MCF 10A (cell line): ENCODE measurements around the gene ARHGEF12. TPM values are rescaled to one million over a fixed set of nuclear protein-coding genes. Genes with fewer than 3 reads are reported as not detected.

Source experiments
- BruUV-seq: library from RNA; stranded (reverse); fragments of 400-500 nt; replicated peaks from 2 replicates; lab custom pipeline; 2021; lab: Mats Ljungman, UMichigan
- CTCF ChIA-PET: fragments of 300-600 bp; sonication (Branson Sonifier 250); formaldehyde crosslinking; extraction: SDS; loops from one replicate; lab custom pipeline; 2021; ENCODE audit warnings: antibody characterized with exemption, inconsistent platforms; lab: Yijun Ruan, JAX
- POLR2A ChIA-PET: fragments of 300-600, 350-650 bp; sonication (Branson Sonifier 250); formaldehyde crosslinking; extraction: SDS; loops from one replicate; lab custom pipeline; 2020; ENCODE audit warnings: antibody characterized with exemption, inconsistent platforms; lab: Yijun Ruan, JAX
- DNase-seq: peaks from one replicate; pipeline ENCODE4 v3.0.0-alpha.2; 2018; ENCODE audit not compliant: unreplicated experiment
- H3K27ac Mint-ChIP-seq: one replicate; pipeline ENCODE4 v1.8.0; 2022; ENCODE audit warnings: mild to moderate bottlenecking, low read depth, mixed read lengths; ENCODE audit not compliant: unreplicated experiment
- H3K27me3 Mint-ChIP-seq: one replicate; pipeline ENCODE4 v1.8.0; 2022; ENCODE audit warnings: mixed read lengths; ENCODE audit not compliant: insufficient read depth, unreplicated experiment
- H3K36me3 Mint-ChIP-seq: one replicate; pipeline ENCODE4 v1.8.0; 2022; ENCODE audit warnings: mild to moderate bottlenecking, moderate library complexity, mixed read lengths; ENCODE audit not compliant: insufficient read depth, unreplicated experiment
- H3K4me1 Mint-ChIP-seq: one replicate; pipeline ENCODE4 v1.8.0; 2022; ENCODE audit warnings: mixed read lengths; ENCODE audit not compliant: insufficient read depth, unreplicated experiment
- H3K4me3 Mint-ChIP-seq: one replicate; pipeline ENCODE4 v1.8.0; 2022; ENCODE audit warnings: mild to moderate bottlenecking, moderate library complexity, mixed read lengths; ENCODE audit not compliant: unreplicated experiment
- H3K9me3 Mint-ChIP-seq: one replicate; pipeline ENCODE4 v1.8.0; 2022; ENCODE audit warnings: mixed read lengths; ENCODE audit not compliant: unreplicated experiment
- intact Hi-C: fragments of 100-400 bp; cut with micrococcal nuclease; formaldehyde crosslinking; loops from 2 replicates; pipeline ENCODE4 v1.14.1; 2022
- total RNA-seq: library from RNA; stranded (reverse); gene quantifications from 2 replicates; pipeline ENCODE4 v1.2.3, GENCODE V29; 2022
- TF ChIP-seq, protein P1 (sequence below): fragments of 200-600 bp; IDR thresholded peaks from one replicate; pipeline ENCODE4 v1.8.0; 2022; ENCODE audit warnings: antibody characterized with exemption, mild to moderate bottlenecking; ENCODE audit not compliant: unreplicated experiment

Gene ARHGEF12
- total RNA-seq, 1 experiment from 2014 or later = 61.2 TPM

- H3K27ac Mint-ChIP-seq = no peak overlapping the region
- H3K9me3 Mint-ChIP-seq = no peaks in the 10 kb centered on the region
- DNase-seq = no peak
- ChIA-PET POLR2A (interaction anchor here (0.9 kb wide), 1 partner anchor 18 kb away, joined by 3 read pairs; no protein-coding TSS in a partner anchor), CTCF (interaction anchor here (0.8 kb wide), 1 partner anchor 459 kb away, joined by 3 read pairs; no protein-coding TSS in a partner anchor)
- H3K4me3 Mint-ChIP-seq = no peak overlapping the region
- intact Hi-C loops = no loop called here
- no peaks in the 10 kb centered on the region for H3K4me1 Mint-ChIP-seq
- TF ChIP-seq, protein P1, sequence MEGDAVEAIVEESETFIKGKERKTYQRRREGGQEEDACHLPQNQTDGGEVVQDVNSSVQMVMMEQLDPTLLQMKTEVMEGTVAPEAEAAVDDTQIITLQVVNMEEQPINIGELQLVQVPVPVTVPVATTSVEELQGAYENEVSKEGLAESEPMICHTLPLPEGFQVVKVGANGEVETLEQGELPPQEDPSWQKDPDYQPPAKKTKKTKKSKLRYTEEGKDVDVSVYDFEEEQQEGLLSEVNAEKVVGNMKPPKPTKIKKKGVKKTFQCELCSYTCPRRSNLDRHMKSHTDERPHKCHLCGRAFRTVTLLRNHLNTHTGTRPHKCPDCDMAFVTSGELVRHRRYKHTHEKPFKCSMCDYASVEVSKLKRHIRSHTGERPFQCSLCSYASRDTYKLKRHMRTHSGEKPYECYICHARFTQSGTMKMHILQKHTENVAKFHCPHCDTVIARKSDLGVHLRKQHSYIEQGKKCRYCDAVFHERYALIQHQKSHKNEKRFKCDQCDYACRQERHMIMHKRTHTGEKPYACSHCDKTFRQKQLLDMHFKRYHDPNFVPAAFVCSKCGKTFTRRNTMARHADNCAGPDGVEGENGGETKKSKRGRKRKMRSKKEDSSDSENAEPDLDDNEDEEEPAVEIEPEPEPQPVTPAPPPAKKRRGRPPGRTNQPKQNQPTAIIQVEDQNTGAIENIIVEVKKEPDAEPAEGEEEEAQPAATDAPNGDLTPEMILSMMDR = no peak
- no TSS peak for BruUV-seq
- no peaks in the 10 kb centered on the region for H3K27me3 Mint-ChIP-seq
- peaks cover 23% of the 10 kb centered on the region for H3K36me3 Mint-ChIP-seq
These were observed 158.4 kb downstream of the ARHGEF12 start for GRCh38 chr11:120494595-120494994.

GRCh38 chr11:120499088-120499487, 162.9 kb downstream of the ARHGEF12 start:
- CTCF ChIA-PET = interaction anchor here (2.1 kb wide), 1 partner anchor 186 kb away, joined by 5 read pairs; no protein-coding TSS in a partner anchor
- Mint-ChIP-seq H3K27ac (no peak overlapping the region), H3K4me1 (no peaks in the 10 kb centered on the region), H3K36me3 (peaks cover 9% of the 10 kb centered on the region), H3K27me3 (peaks cover 3% of the 10 kb centered on the region), H3K4me3 (no peak overlapping the region), H3K9me3 (no peaks in the 10 kb centered on the region)
- DNase-seq = no peak
- intact Hi-C loops = no loop called here
- BruUV-seq = no TSS peak
- TF ChIP-seq, protein P1 = no peak
- POLR2A ChIA-PET = interaction anchor here (0.6 kb wide), 1 partner anchor 177 kb away, joined by 3 read pairs; no protein-coding TSS in a partner anchor

GRCh38 chr11:120499859-120500258, 163.6 kb downstream of the ARHGEF12 start:
- Mint-ChIP-seq H3K4me1 (no peaks in the 10 kb centered on the region), H3K9me3 (no peaks in the 10 kb centered on the region), H3K27me3 (peaks cover 11% of the 10 kb centered on the region), H3K27ac (no peak overlapping the region), H3K4me3 (no peak overlapping the region), H3K36me3 (peaks cover 7% of the 10 kb centered on the region)
- POLR2A ChIA-PET = no interaction called here
- intact Hi-C loops = loop anchor here (5.0 kb wide), 1 partner anchor 163 kb away; the partner anchor contains the start of gene ARHGEF12
- DNase-seq = no peak
- CTCF ChIA-PET = interaction anchor here (0.6 to 2.1 kb wide), 2 partner anchors 185 to 456 kb away, joined by 5 to 6 read pairs; no protein-coding TSS in a partner anchor
- BruUV-seq = no TSS peak
- TF ChIP-seq, protein P1 = no peak

- peaks cover 18% of the 10 kb centered on the region for H3K27me3 Mint-ChIP-seq
- ChIA-PET CTCF (interaction anchor here (0.7 to 2.1 kb wide), 3 partner anchors 30 to 301 kb away, joined by 4 to 5 read pairs (median 4); no protein-coding TSS in a partner anchor), POLR2A (no interaction called here)
- BruUV-seq = no TSS peak
- H3K27ac Mint-ChIP-seq = no peak overlapping the region
- TF ChIP-seq, protein P1 = no peak
- H3K4me3 Mint-ChIP-seq = no peak overlapping the region
- DNase-seq = no peak
- H3K36me3 Mint-ChIP-seq = peaks cover 7% of the 10 kb centered on the region
- intact Hi-C loops = loop anchor here (5.0 kb wide), 1 partner anchor 163 kb away; the partner anchor contains the start of gene ARHGEF12
- no peaks in the 10 kb centered on the region for H3K9me3 Mint-ChIP-seq
- H3K4me1 Mint-ChIP-seq = no peaks in the 10 kb centered on the region
These were observed 164.3 kb downstream of the ARHGEF12 start for GRCh38 chr11:120500414-120501071.
